Common myeloid progenitor, CD34-positive (primary cell): ENCODE data around the gene ZNF860.

Source experiments
- CTCF ChIA-PET: fragments of 350-600 bp; sonication (Branson Sonifier 250); formaldehyde crosslinking; loops from one replicate; lab custom pipeline; 2021; ENCODE audit warnings: antibody characterized with exemption; lab: Charles Lee
- POLR2A ChIA-PET: fragments of 350-600 bp; sonication (Branson Sonifier 250); formaldehyde crosslinking; loops from one replicate; lab custom pipeline; 2021; ENCODE audit warnings: antibody characterized with exemption; lab: Charles Lee
- DNase-seq, 3 donors: peaks; one replicate each; pipeline versions ENCODE4 v3.0.0 to v3.0.0-alpha.2; 2013
- H3K27ac ChIP-seq, 2 experiments: 1 replicate in 1 of 2; 2 replicates in 1 of 2; pipeline ENCODE4 v1.7.0; 2013; ENCODE audit warnings: inconsistent platforms in 2 of 2, low read length in 2 of 2, mild to moderate bottlenecking in 2 of 2, low read depth in 1 of 2, moderate library complexity in 1 of 2; ENCODE audit not compliant: severe bottlenecking in 2 of 2, insufficient read depth in 1 of 2, poor library complexity in 1 of 2
- H3K27me3 ChIP-seq, 5 experiments: replicated peaks in 2 of 5; 1 replicate in 3 of 5; 2 replicates in 2 of 5; pipeline versions ENCODE4 v1.6.1 to v1.7.0; 2013; ENCODE audit warnings: low read length in 4 of 5, mild to moderate bottlenecking in 2 of 5, moderate library complexity in 2 of 5, inconsistent platforms in 1 of 5; ENCODE audit not compliant: insufficient read depth in 5 of 5, control insufficient read depth in 4 of 5
- H3K36me3 ChIP-seq, 4 experiments: 1 replicate in 2 of 4; 2 replicates in 2 of 4; pipeline versions ENCODE4 v1.6.1 to v1.7.0; 2013; ENCODE audit warnings: low read length in 3 of 4, control low read depth in 1 of 4, mild to moderate bottlenecking in 1 of 4; ENCODE audit not compliant: control insufficient read depth in 4 of 4, insufficient read depth in 4 of 4
- H3K4me1 ChIP-seq, 4 experiments: 1 replicate in 3 of 4; 2 replicates in 1 of 4; pipeline versions ENCODE4 v1.6.1 to v1.7.1; 2013; ENCODE audit warnings: low read length in 3 of 4, mild to moderate bottlenecking in 3 of 4, control low read depth in 1 of 4, inconsistent platforms in 1 of 4, moderate library complexity in 1 of 4; ENCODE audit not compliant: control insufficient read depth in 4 of 4, insufficient read depth in 4 of 4; ENCODE audit errors: control extremely low read depth in 1 of 4
- H3K4me3 ChIP-seq, 7 experiments: 1 replicate in 4 of 7; 2 replicates in 3 of 7; pipeline versions ENCODE4 v1.5.1 to v1.7.0; 2013; ENCODE audit warnings: mild to moderate bottlenecking in 7 of 7, low read length in 6 of 7, moderate library complexity in 6 of 7, inconsistent platforms in 2 of 7, low read depth in 2 of 7, control low read depth in 1 of 7; ENCODE audit not compliant: insufficient read depth in 4 of 7, control insufficient read depth in 1 of 7; ENCODE audit errors: extremely low read depth in 1 of 7
- H3K9me3 ChIP-seq, 5 experiments: 1 replicate in 4 of 5; 2 replicates in 1 of 5; pipeline versions ENCODE4 v1.6.1 to v1.7.1; 2013; ENCODE audit warnings: low read length in 4 of 5, mild to moderate bottlenecking in 2 of 5, inconsistent platforms in 1 of 5, low read depth in 1 of 5, moderate library complexity in 1 of 5; ENCODE audit not compliant: control insufficient read depth in 4 of 5, insufficient read depth in 2 of 5; ENCODE audit errors: control extremely low read depth in 1 of 5
- WGBS: methylation state at CpG from one replicate; pipeline ENCODE4 v1.1.5; 2013; ENCODE audit not compliant: insufficient coverage; 5-methylcytosine and 5-hydroxymethylcytosine counted together

The ZNF860 gene

DNA sequence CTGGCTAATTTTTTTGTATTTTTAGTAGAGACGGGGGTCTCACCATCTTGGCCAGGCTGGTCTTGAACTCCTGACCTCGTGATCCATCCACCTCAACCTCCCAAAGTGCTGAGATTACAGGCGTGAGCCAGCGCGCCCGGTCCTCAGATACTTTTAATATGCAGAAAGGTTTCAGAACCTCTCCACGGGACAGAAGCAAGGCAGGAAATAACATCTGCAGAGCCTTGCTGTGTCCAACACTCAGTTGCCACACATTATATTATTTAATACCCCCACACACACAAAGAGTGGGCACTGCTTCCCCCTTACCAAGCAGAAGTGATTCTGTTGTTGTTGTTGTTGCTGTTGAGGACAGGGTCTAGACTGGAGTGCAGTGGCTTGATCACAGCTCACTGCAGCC is 28.5 kb upstream of the ZNF860 start:
- DNase-seq, result no peak
- Histone ChIP-seq H3K27me3 (no peaks in the 10 kb centered on the region), H3K4me3 (no peak overlapping the region), H3K36me3 (peaks cover 0 to 3% (median 0%) of the 10 kb centered on the region in 4 experiments), H3K9me3 (peaks cover 4 to 18% (median 10%) of the 10 kb centered on the region in 5 experiments), H3K27ac (no peak overlapping the region), H3K4me1 (no peaks in the 10 kb centered on the region)
- 75% methylated on average over 6 of the region's 7 CpGs for WGBS
- ChIA-PET CTCF (interaction anchor here (0.8 kb wide), 1 partner anchor 18 kb away, joined by 3 read pairs; no protein-coding TSS in a partner anchor), POLR2A (no interaction called here)

DNA sequence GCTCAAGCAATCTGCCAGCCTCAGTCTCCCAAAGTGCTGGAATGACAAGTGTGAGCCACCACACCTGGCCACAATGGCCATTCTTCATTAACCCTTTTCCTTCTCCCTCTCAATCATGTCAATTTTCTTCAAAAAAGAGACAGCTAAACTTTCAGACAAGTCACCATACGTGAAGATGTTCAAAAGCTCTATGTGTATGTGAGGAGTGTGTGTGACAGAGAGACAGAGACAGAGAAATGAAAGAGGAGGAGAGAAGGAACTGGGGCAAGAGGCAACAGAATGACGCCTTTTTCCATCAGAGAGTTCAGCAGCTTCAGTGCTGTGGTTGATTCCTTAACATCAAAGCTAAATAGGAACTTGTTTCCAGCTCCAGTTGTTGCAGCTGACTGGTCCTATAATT is 27.9 kb upstream of the ZNF860 start:
- peaks cover 0 to 3% (median 0%) of the 10 kb centered on the region in 4 experiments for H3K36me3 ChIP-seq
- WGBS, result no CpG with 5 or more reads among the region's 2 CpGs
- H3K27me3 ChIP-seq, result no peaks in the 10 kb centered on the region
- DNase-seq, result no peak
- H3K27ac ChIP-seq, result no peak overlapping the region
- H3K4me3 ChIP-seq, result no peak overlapping the region
- POLR2A ChIA-PET, result no interaction called here
- no peaks in the 10 kb centered on the region for H3K4me1 ChIP-seq
- CTCF ChIA-PET, result interaction anchor here (0.8 kb wide), 1 partner anchor 18 kb away, joined by 3 read pairs; no protein-coding TSS in a partner anchor
- H3K9me3 ChIP-seq, result peaks cover 4 to 18% (median 10%) of the 10 kb centered on the region in 5 experiments

DNA sequence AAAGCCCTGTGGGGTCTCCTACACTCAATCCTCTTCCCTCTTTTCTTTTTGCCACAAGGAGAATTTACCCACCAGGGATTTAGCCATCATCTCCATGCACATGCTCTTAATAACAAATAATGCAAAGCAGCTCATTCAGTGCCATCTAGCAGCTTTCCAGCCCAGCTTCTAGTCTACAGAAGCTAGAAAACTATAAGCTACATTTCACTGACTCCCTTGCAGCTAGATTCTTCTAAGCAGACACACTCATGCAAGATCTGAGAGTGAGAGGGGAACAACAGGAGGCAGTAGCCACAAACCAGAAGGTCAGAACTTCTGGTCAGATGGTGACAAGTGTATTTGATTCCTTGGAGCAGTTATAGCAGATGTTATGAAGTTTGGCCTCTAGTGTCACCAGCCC is 26.0 kb upstream of the ZNF860 start:
- CTCF ChIA-PET, result no interaction called here
- Histone ChIP-seq H3K27me3 (peaks cover 0 to 2% (median 0%) of the 10 kb centered on the region in 5 experiments), H3K36me3 (peaks cover 0 to 3% (median 0%) of the 10 kb centered on the region in 4 experiments), H3K4me1 (no peaks in the 10 kb centered on the region), H3K27ac (no peak overlapping the region), H3K9me3 (peaks cover 4 to 13% (median 6%) of the 10 kb centered on the region in 5 experiments), H3K4me3 (no peak overlapping the region)
- POLR2A ChIA-PET, result no interaction called here
- DNase-seq, result no peak

DNA sequence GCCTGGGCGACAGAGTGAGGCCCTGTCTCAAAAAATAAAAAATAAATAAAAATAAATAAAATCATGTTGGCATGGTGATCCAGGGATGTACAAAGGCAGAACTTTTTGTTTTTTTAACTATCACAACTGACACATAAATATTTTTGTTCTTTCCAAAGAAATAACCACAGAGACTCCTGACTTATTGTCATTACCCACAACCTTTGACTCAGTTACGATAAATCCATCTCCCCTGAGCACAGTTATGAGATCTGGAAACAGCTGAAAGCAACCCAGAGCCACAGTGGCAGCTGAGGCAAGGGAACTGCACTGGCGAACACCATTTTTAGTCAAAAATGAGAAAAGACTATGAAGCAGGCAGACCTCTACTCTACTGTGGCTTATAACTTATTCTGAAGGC is 24.4 kb upstream of the ZNF860 start:
- H3K27ac ChIP-seq, result no peak overlapping the region
- H3K9me3 ChIP-seq, result peaks cover 4 to 13% (median 6%) of the 10 kb centered on the region in 5 experiments
- no peak overlapping the region for H3K4me3 ChIP-seq
- DNase-seq, result no peak
- POLR2A ChIA-PET, result no interaction called here
- peaks cover 0 to 3% (median 0%) of the 10 kb centered on the region in 4 experiments for H3K36me3 ChIP-seq
- WGBS, result 94% methylated on average over 2 of the region's 3 CpGs
- CTCF ChIA-PET, result no interaction called here
- peaks cover 0 to 4% (median 0%) of the 10 kb centered on the region in 5 experiments for H3K27me3 ChIP-seq
- no peaks in the 10 kb centered on the region for H3K4me1 ChIP-seq

DNA sequence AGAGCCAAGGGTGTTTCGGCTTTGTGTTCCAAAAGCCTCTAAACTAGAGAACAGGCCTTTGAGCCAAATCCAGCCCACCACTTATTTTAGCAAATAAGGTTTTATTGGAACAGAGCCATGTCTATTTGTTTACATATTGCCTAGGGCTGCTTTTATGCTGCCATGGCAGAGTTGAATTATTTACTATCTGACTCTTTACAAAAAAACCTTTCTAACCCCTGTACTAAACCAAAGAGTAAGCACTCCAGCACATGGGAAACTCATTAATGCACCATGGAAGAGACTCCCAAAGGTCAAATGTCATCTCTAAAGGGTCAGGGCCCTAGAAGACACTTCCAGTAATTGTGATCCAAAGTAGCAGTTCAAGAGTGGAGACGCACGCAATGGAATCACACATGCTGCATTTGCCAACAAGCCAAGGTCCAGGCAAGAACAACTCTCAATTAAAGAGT is 22.8 kb upstream of the ZNF860 start:
- Histone ChIP-seq H3K4me1 (peaks cover 4 to 15% (median 11%) of the 10 kb centered on the region in 4 experiments), H3K27ac (no peak overlapping the region), H3K4me3 (no peak overlapping the region), H3K36me3 (peaks cover 0 to 3% (median 0%) of the 10 kb centered on the region in 4 experiments), H3K9me3 (peaks cover 4 to 13% (median 6%) of the 10 kb centered on the region in 5 experiments), H3K27me3 (peaks cover 0 to 4% (median 0%) of the 10 kb centered on the region in 5 experiments)
- ChIA-PET CTCF (no interaction called here), POLR2A (no interaction called here)
- 100% methylated on average over 2 of the region's 3 CpGs for WGBS
- DNase-seq, result no peak

DNA sequence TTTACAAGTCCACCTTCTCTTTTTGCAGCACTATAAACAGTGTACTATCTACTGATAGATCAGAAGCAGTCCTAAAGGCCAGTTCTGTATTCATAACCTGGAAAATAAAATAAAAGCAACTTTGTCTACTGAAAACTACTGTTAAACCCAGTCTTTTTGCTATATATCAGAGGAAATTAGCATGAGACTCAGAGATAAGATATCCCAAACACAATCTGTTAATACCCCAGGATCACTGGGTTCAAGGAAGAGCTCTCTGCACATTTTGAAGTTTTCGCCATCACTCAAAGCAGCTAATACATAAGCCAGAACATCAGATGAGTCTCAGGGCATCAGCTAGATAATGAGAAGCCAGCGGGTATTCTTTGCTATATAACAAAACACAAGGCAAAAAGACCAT is 22.3 kb upstream of the ZNF860 start:
- peaks cover 4 to 15% (median 11%) of the 10 kb centered on the region in 4 experiments for H3K4me1 ChIP-seq
- H3K36me3 ChIP-seq, result peaks cover 0 to 3% (median 0%) of the 10 kb centered on the region in 4 experiments
- 100% methylated on average over 1 of the region's 2 CpGs for WGBS
- no peak overlapping the region for H3K4me3 ChIP-seq
- DNase-seq, result no peak
- ChIA-PET CTCF (no interaction called here), POLR2A (no interaction called here)
- no peak overlapping the region for H3K27ac ChIP-seq
- peaks cover 4 to 13% (median 6%) of the 10 kb centered on the region in 5 experiments for H3K9me3 ChIP-seq
- peaks cover 0 to 4% (median 0%) of the 10 kb centered on the region in 5 experiments for H3K27me3 ChIP-seq

DNA sequence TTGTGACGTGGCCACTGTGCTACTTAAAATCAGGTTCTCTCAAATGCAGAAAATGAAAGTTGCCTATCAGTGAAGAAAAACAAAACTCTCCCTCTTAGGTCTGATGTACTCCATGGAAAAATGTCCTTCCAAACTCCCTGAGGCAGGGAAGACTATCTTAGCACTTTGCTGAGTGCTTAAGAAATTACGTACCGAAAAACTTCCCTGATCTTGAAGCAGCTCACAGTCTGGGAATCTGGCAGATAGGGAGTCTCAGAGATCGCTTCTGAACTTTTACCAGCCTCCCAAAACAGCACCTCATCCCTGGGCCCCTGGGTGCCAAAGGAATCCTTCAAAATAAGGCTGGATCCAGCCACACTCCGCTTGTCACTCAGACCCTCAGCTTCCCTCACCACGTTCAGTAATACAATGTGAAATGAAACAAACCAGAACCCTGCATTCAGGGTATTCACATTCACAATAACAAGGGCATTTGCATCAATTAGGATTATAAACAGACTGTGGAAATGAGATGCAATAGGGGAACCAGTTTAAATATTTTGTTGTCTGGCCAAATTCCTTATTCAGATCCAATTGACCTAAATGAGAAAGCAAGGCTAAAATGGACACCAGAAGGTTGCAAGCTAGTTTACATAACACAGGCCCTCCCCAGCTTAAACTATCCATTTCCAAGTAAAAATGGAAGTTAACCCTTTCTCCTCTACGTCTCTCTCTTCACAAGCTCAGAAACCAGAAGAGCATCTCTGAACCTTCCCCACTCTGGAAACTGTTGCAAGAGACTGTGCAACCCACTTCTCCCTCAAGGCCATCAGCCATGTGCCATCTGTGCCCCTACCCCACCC is 21.4 kb upstream of the ZNF860 start:
- CTCF ChIA-PET, result no interaction called here

More for the DNA sequence above, 21.4 kb upstream of the ZNF860 start:
- Histone ChIP-seq H3K27me3 (peaks cover 0 to 4% (median 0%) of the 10 kb centered on the region in 5 experiments), H3K4me1 (peaks cover 4 to 15% (median 11%) of the 10 kb centered on the region in 4 experiments), H3K9me3 (peaks cover 4 to 12% (median 5%) of the 10 kb centered on the region in 5 experiments), H3K36me3 (peaks cover 0 to 3% (median 0%) of the 10 kb centered on the region in 4 experiments), H3K27ac (no peak overlapping the region), H3K4me3 (no peak overlapping the region)
- 93% methylated on average over 4 of the region's 7 CpGs for WGBS
- DNase-seq, result no peak
- POLR2A ChIA-PET, result no interaction called here
